Measurements from ENCODE around the gene TPST2.

The TPST2 gene

DNA sequence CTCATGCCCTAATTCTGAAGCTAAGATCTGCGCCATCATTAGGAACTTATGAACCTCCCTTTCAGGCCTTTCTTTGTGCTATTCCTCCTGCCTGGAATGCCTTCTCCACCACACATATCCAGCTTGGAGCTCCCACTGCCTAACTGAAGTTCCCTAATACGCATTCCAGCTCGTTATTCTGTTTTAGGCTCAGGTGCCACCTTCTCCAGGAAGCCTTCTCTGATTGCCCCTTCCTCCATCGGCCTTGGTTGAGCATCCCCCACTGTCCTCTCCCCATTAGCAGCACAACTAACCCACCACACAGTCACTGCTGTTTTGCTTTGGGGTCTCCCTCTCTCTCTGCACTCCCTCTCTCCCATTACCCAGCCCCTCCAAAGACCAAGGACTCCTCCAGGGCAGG, 22.7 kb upstream of the TPST2 start:
- in situ Hi-C loops (cut with HindIII; ENCODE audit: low sequenced_read_pairs): no loop called here
- no peak overlapping the region for H3K4me3 ChIP-seq (ENCODE audit: low read depth, low read length)
- no peak for DNase-seq (ENCODE audit: low read depth)
- TF ChIP-seq, protein P1, sequence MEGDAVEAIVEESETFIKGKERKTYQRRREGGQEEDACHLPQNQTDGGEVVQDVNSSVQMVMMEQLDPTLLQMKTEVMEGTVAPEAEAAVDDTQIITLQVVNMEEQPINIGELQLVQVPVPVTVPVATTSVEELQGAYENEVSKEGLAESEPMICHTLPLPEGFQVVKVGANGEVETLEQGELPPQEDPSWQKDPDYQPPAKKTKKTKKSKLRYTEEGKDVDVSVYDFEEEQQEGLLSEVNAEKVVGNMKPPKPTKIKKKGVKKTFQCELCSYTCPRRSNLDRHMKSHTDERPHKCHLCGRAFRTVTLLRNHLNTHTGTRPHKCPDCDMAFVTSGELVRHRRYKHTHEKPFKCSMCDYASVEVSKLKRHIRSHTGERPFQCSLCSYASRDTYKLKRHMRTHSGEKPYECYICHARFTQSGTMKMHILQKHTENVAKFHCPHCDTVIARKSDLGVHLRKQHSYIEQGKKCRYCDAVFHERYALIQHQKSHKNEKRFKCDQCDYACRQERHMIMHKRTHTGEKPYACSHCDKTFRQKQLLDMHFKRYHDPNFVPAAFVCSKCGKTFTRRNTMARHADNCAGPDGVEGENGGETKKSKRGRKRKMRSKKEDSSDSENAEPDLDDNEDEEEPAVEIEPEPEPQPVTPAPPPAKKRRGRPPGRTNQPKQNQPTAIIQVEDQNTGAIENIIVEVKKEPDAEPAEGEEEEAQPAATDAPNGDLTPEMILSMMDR (IDR thresholded peaks at IDR 0.05; ENCODE audit: low read depth, low read length, missing control alignments): no peak

DNA sequence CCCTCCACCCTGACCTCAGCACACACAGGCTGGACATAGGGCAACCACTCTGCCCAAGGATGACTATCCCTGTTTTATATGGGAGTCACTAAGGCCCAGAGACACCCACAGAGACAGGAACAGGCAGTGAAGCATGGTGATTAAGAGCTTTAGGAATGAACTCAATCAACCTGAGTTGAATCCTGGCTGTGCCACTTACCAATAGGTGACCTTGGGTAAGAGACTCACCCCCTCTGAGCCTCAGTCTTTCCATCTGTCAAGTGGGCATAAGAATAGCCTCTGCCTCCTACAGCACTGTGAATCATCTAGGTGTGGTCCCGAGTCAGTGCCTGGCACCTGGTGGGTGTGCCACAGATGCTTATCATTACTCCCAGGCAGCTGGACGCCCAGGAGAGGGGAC, 21.1 kb upstream of the TPST2 start:
- in situ Hi-C loops (cut with HindIII; ENCODE audit: low sequenced_read_pairs): no loop called here
- DNase-seq (ENCODE audit: low read depth): no peak

DNA sequence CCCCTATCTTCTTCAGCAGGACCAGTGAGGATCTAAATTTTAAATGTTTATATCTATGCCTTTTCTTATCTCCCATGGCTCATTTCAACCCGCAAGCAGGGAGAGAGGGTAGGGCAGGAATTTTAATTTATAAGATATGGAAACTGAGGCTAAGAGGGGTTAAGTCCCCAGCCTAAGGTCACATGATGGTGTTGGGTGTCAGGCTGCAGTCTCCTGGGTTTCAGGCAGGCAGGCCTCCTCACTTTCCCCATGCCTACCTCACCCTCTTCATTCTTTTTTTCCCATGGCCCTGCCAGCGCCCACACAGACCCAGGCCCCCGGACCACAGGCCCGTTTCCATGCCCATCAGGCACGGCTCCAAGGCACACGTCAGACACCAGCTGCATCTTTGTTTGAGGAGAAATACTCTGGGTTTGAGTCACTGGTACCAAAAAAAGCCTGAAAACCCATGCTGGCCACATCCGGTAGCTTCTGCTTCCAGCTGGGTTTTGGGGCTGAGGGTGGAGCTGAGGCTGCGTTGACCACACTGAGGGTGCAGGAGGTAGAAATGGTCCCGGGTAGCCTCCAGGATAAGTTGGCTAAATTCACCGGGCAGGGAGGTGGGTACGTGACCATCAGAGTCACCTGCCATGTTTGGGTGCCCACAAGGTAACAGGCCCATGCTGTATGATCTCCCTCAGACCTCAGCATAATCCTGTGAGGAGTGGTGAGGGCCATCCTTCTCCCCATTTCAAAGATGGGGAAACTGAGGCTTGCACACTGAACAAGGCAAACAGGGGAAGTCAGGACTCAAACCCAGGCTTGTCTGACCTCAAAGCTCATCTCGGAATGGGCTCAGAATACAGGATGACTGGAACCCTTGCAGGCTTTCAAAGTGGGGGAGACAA, 20.4 kb upstream of the TPST2 start:
- in situ Hi-C loops (cut with HindIII; ENCODE audit: low sequenced_read_pairs): no loop called here
- H3K4me3 ChIP-seq (ENCODE audit: low read depth, low read length): no peak overlapping the region
- TF ChIP-seq, protein P1 (IDR thresholded peaks at IDR 0.05; ENCODE audit: low read depth, low read length, missing control alignments): no peak
- DNase-seq (ENCODE audit: low read depth): peak; percentile 91

More for the DNA sequence above, 21.1 kb upstream of the TPST2 start:
- no peak overlapping the region for H3K4me3 ChIP-seq (ENCODE audit: low read depth, low read length)
- TF ChIP-seq, protein P1 (IDR thresholded peaks at IDR 0.05; ENCODE audit: low read depth, low read length, missing control alignments): no peak

DNA sequence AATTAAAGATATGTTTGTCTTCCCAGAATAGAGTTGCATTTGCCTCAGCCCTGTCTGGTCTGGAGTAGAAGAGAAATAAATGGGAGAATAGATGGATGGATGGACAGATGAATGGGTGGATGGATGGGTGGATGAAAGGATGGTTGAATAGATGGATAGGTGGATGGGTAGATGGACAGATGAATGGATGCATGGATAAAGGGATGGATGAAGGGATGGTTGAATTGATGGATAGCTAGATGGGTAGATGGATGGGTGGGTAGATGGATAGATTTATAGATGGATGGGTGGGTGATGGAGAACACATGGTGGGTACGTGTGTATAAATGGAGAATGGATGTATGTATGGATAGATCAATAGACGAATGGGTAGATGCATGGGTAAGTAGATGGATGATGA, 19.4 kb upstream of the TPST2 start:
- in situ Hi-C loops (cut with HindIII; ENCODE audit: low sequenced_read_pairs): loop anchor here (5.0 kb wide), 1 partner anchor 82 kb away; no protein-coding TSS in a partner anchor
- no peak for DNase-seq (ENCODE audit: low read depth)
- H3K4me3 ChIP-seq (ENCODE audit: low read depth, low read length): no peak overlapping the region
- TF ChIP-seq, protein P1 (IDR thresholded peaks at IDR 0.05; ENCODE audit: low read depth, low read length, missing control alignments): no peak

DNA sequence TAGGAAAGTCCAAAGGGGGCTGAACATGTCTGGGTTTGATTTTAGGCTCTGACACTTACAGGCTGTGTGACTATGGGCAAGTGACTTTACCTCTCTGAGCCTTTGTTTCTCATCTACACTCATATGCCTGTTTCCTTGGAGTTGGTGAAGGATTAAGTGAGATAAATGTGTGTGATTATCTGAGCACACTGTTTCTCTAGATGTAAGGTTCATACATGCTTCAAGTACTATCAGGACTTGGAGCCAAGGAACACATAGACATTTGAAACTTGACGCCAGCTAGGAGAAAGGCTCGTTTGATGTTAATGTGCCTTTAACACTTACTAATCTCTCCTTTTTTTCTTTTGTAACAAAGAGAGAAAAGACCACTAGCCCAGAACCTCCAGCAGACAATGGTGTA, 18.2 kb upstream of the TPST2 start:
- DNase-seq (ENCODE audit: low read depth): peak; percentile 22
- in situ Hi-C loops (cut with HindIII; ENCODE audit: low sequenced_read_pairs): loop anchor here (5.0 kb wide), 1 partner anchor 81 kb away; no protein-coding TSS in a partner anchor

DNA sequence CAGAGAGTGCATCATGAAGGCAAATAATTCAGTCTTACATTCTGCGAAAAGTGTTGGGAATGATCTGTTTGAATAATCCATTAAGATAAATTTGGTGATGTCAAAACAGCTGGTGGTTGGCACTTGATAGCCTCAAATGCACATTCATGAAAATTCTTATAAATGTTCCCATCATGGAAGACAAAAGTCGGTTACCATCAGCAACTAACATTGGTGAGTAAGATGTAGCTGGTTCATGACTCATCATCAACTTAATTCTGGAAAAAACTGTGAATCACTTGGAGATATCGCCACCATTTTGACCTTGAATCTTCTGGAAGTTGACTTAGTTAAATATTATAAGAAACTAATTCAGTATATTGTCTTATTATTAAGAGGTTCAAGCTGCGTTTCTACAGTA, 16.7 kb upstream of the TPST2 start:
- H3K4me3 ChIP-seq (ENCODE audit: low read depth, low read length): no peak overlapping the region
- DNase-seq (ENCODE audit: low read depth): peak; percentile 22
- in situ Hi-C loops (cut with HindIII; ENCODE audit: low sequenced_read_pairs): loop anchor here (5.0 kb wide), 1 partner anchor 79 kb away; no protein-coding TSS in a partner anchor
- TF ChIP-seq, protein P1 (IDR thresholded peaks at IDR 0.05; ENCODE audit: low read depth, low read length, missing control alignments): no peak

More for the DNA sequence above, 18.2 kb upstream of the TPST2 start:
- no peak overlapping the region for H3K4me3 ChIP-seq (ENCODE audit: low read depth, low read length)
- TF ChIP-seq, protein P1 (IDR thresholded peaks at IDR 0.05; ENCODE audit: low read depth, low read length, missing control alignments): no peak
